ENCODE measurements around the gene LOXHD1.

The LOXHD1 gene

GRCh38 chr18:46554406-46555080 lies 102.5 kb downstream of the LOXHD1 start:
- ChIA-PET POLR2A (no interaction called here), CTCF (interaction anchor here (0.7 kb wide), 1 partner anchor 85 kb away, joined by 4 read pairs; no protein-coding TSS in a partner anchor)
- DNase-seq (ENCODE audit: extremely low spot score) = no peak
- TF ChIP-seq L3MBTL2 (conservative IDR thresholded peaks at IDR 0.05) (no peak), SUZ12 (IDR thresholded peaks at IDR 0.05) (no peak), LEF1 (IDR thresholded peaks at IDR 0.05; ENCODE audit: borderline replicate concordance) (no peak), TARDBP (IDR thresholded peaks at IDR 0.05) (no peak), BHLHE40 (IDR thresholded peaks at IDR 0.05; ENCODE audit: borderline replicate concordance) (no peak), FOXM1 (IDR thresholded peaks at IDR 0.05; ENCODE audit: borderline replicate concordance) (no peak), ELF4 (IDR thresholded peaks at IDR 0.05) (no peak), NFRKB (IDR thresholded peaks at IDR 0.05) (no peak), FOXK2 (IDR thresholded peaks at IDR 0.05) (no peak), SP1 (IDR thresholded peaks at IDR 0.05) (no peak), PKNOX1 (IDR thresholded peaks at IDR 0.05) (no peak), HDGF (IDR thresholded peaks at IDR 0.05; ENCODE audit: borderline replicate concordance) (no peak), CTBP1 (IDR thresholded peaks at IDR 0.05; ENCODE audit: borderline replicate concordance) (no peak), ZNF384 (IDR thresholded peaks at IDR 0.05) (no peak)

GRCh38 chr18:46550609-46551008 lies 106.4 kb downstream of the LOXHD1 start:
- POLR2A ChIA-PET = no interaction called here
- no peak for TF ChIP-seq HDGF (IDR thresholded peaks at IDR 0.05; ENCODE audit: borderline replicate concordance)
- no peak for TF ChIP-seq NFRKB (IDR thresholded peaks at IDR 0.05)
- TF ChIP-seq LEF1 (IDR thresholded peaks at IDR 0.05; ENCODE audit: borderline replicate concordance) = no peak
- no peak for TF ChIP-seq SUZ12 (IDR thresholded peaks at IDR 0.05)
- TF ChIP-seq SP1 (IDR thresholded peaks at IDR 0.05) = no peak
- no peak for TF ChIP-seq FOXA1 (IDR thresholded peaks at IDR 0.05)
- TF ChIP-seq TARDBP (IDR thresholded peaks at IDR 0.05) = no peak
- no peak for DNase-seq (ENCODE audit: extremely low spot score)
- CTCF ChIA-PET = no interaction called here

GRCh38 chr18:46547520-46547919 lies 109.5 kb downstream of the LOXHD1 start:
- POLR2A ChIA-PET = no interaction called here

GRCh38 chr18:46546111-46546640 lies 110.8 kb downstream of the LOXHD1 start:
- TF ChIP-seq L3MBTL2 (conservative IDR thresholded peaks at IDR 0.05) (no peak), CTBP1 (IDR thresholded peaks at IDR 0.05; ENCODE audit: borderline replicate concordance) (no peak), ELF4 (IDR thresholded peaks at IDR 0.05) (no peak), FOXK2 (IDR thresholded peaks at IDR 0.05) (no peak), NFRKB (IDR thresholded peaks at IDR 0.05) (no peak), LEF1 (IDR thresholded peaks at IDR 0.05; ENCODE audit: borderline replicate concordance) (no peak), BHLHE40 (IDR thresholded peaks at IDR 0.05; ENCODE audit: borderline replicate concordance) (no peak), FOXM1 (IDR thresholded peaks at IDR 0.05; ENCODE audit: borderline replicate concordance) (no peak), TARDBP (IDR thresholded peaks at IDR 0.05) (no peak), ARNT (IDR thresholded peaks at IDR 0.05) (no peak), HDGF (IDR thresholded peaks at IDR 0.05; ENCODE audit: borderline replicate concordance) (no peak)
- POLR2A ChIA-PET = no interaction called here
- CTCF ChIA-PET = no interaction called here
- DNase-seq (ENCODE audit: extremely low spot score) = no peak

More at GRCh38 chr18:46547520-46547919, 109.5 kb downstream of the LOXHD1 start:
- no peak for DNase-seq (ENCODE audit: extremely low spot score)
- CTCF ChIA-PET = no interaction called here
- TF ChIP-seq PKNOX1 (IDR thresholded peaks at IDR 0.05) = no peak
- TF ChIP-seq LEF1 (IDR thresholded peaks at IDR 0.05; ENCODE audit: borderline replicate concordance) = no peak
- TF ChIP-seq ELF4 (IDR thresholded peaks at IDR 0.05) = no peak
- TF ChIP-seq NFRKB (IDR thresholded peaks at IDR 0.05) = no peak
- no peak for TF ChIP-seq L3MBTL2 (conservative IDR thresholded peaks at IDR 0.05)
- TF ChIP-seq HDGF (IDR thresholded peaks at IDR 0.05; ENCODE audit: borderline replicate concordance) = no peak
- no peak for TF ChIP-seq BHLHE40 (IDR thresholded peaks at IDR 0.05; ENCODE audit: borderline replicate concordance)
- no peak for TF ChIP-seq ZNF384 (IDR thresholded peaks at IDR 0.05)
- no peak for TF ChIP-seq ARNT (IDR thresholded peaks at IDR 0.05)
- TF ChIP-seq SP1 (IDR thresholded peaks at IDR 0.05) = no peak
- no peak for TF ChIP-seq FOXA1 (IDR thresholded peaks at IDR 0.05)
- TF ChIP-seq CTBP1 (IDR thresholded peaks at IDR 0.05; ENCODE audit: borderline replicate concordance) = no peak
- TF ChIP-seq SUZ12 (IDR thresholded peaks at IDR 0.05) = no peak
- no peak for TF ChIP-seq FOXK2 (IDR thresholded peaks at IDR 0.05)

- DNase-seq (ENCODE audit: extremely low spot score) = no peak
- ChIA-PET CTCF (no interaction called here), POLR2A (no interaction called here)
- TF ChIP-seq FOXA1 (IDR thresholded peaks at IDR 0.05) = no peak
- TF ChIP-seq HDGF (IDR thresholded peaks at IDR 0.05; ENCODE audit: borderline replicate concordance) = no peak
- TF ChIP-seq FOXM1 (IDR thresholded peaks at IDR 0.05; ENCODE audit: borderline replicate concordance) = no peak
- TF ChIP-seq L3MBTL2 (conservative IDR thresholded peaks at IDR 0.05) = no peak
- TF ChIP-seq ZNF384 (IDR thresholded peaks at IDR 0.05) = no peak
- TF ChIP-seq TARDBP (IDR thresholded peaks at IDR 0.05) = no peak
- TF ChIP-seq SP1 (IDR thresholded peaks at IDR 0.05) = no peak
- no peak for TF ChIP-seq LEF1 (IDR thresholded peaks at IDR 0.05; ENCODE audit: borderline replicate concordance)
- no peak for TF ChIP-seq NFRKB (IDR thresholded peaks at IDR 0.05)
- TF ChIP-seq ELF4 (IDR thresholded peaks at IDR 0.05) = no peak
- TF ChIP-seq SUZ12 (IDR thresholded peaks at IDR 0.05) = no peak
- TF ChIP-seq FOXK2 (IDR thresholded peaks at IDR 0.05) = no peak
- no peak for TF ChIP-seq PKNOX1 (IDR thresholded peaks at IDR 0.05)
- TF ChIP-seq BHLHE40 (IDR thresholded peaks at IDR 0.05; ENCODE audit: borderline replicate concordance) = no peak
- TF ChIP-seq ARNT (IDR thresholded peaks at IDR 0.05) = no peak
- TF ChIP-seq CTBP1 (IDR thresholded peaks at IDR 0.05; ENCODE audit: borderline replicate concordance) = no peak
Measured at GRCh38 chr18:46542545-46542944, 114.5 kb downstream of the LOXHD1 start.

Data from HEK293T (cell line).